Measurements from ENCODE around the gene KCNMA1. TPM values are rescaled to one million over a fixed set of nuclear protein-coding genes. Genes with fewer than 3 reads are reported as not detected.

KCNMA1 gene
- total and polyA plus RNA-seq, 2 donors from 2014 or later: 4.2 to 8.9 TPM

GRCh38 chr10:77428691-77429395, 208.8 kb downstream of the KCNMA1 start:
- Histone ChIP-seq H3K36me3 (ENCODE audit: control insufficient read depth in 2 of 3, insufficient read depth in 3 of 3, low read length in 3 of 3) (no peaks in the 10 kb centered on the region), H3K9ac (ENCODE audit: low read length in 3 of 3) (no peak overlapping the region), H3K9me3 (ENCODE audit: control insufficient read depth in 2 of 3, insufficient read depth in 1 of 3, low read length in 3 of 3) (no peaks in the 10 kb centered on the region), H3K4me1 (ENCODE audit: control insufficient read depth in 2 of 3, insufficient read depth in 2 of 3, low read depth in 1 of 3, low read length in 3 of 3) (no peaks in the 10 kb centered on the region), H3K4me3 (ENCODE audit: low read length in 3 of 3) (no peak overlapping the region), H3K27me3 (ENCODE audit: control insufficient read depth, insufficient read depth, low read length) (no peaks in the 10 kb centered on the region), H3K27ac (ENCODE audit: low read depth in 2 of 2, low read length in 2 of 2) (no peak overlapping the region)
- peak in 2 of 5 donors; percentile 36 to 50 for DNase-seq
- TF ChIP-seq, protein P1, sequence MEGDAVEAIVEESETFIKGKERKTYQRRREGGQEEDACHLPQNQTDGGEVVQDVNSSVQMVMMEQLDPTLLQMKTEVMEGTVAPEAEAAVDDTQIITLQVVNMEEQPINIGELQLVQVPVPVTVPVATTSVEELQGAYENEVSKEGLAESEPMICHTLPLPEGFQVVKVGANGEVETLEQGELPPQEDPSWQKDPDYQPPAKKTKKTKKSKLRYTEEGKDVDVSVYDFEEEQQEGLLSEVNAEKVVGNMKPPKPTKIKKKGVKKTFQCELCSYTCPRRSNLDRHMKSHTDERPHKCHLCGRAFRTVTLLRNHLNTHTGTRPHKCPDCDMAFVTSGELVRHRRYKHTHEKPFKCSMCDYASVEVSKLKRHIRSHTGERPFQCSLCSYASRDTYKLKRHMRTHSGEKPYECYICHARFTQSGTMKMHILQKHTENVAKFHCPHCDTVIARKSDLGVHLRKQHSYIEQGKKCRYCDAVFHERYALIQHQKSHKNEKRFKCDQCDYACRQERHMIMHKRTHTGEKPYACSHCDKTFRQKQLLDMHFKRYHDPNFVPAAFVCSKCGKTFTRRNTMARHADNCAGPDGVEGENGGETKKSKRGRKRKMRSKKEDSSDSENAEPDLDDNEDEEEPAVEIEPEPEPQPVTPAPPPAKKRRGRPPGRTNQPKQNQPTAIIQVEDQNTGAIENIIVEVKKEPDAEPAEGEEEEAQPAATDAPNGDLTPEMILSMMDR (IDR thresholded peaks at IDR 0.05; ENCODE audit: borderline replicate concordance, extremely low read depth, insufficient read depth): peak; percentile 51
- FAIRE-seq: no peak
- intact Hi-C loops (cut with DNase I): no loop called here

DNA sequence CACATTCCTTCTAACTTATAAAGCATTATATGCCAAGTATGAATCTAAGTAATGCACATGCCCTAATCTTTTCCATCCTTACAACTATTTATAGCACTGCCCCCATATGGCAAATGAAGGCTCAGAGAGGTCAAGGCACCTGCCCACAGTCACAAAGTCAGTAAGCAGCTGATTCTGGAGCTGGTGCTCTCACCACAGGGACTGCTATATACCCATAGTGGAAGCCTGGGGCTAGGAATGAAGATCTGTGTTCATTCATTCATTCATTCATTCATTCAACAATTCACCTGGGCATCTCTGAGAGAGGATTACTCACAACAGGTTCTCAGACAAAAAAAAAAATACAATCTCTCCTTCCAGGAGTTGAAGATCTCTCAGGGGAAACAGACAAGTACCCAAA, 213.4 kb downstream of the KCNMA1 start:
- H3K9me3 ChIP-seq (ENCODE audit: control insufficient read depth in 2 of 3, insufficient read depth in 1 of 3, low read length in 3 of 3): no peaks in the 10 kb centered on the region
- DNase-seq: no peak
- no peaks in the 10 kb centered on the region for H3K27me3 ChIP-seq (ENCODE audit: control insufficient read depth, insufficient read depth, low read length)
- H3K27ac ChIP-seq (ENCODE audit: low read depth in 2 of 2, low read length in 2 of 2): no peak overlapping the region
- no peak for FAIRE-seq
- intact Hi-C loops (cut with DNase I): no loop called here
- H3K4me3 ChIP-seq (ENCODE audit: low read length in 3 of 3): no peak overlapping the region
- H3K36me3 ChIP-seq (ENCODE audit: control insufficient read depth in 2 of 3, insufficient read depth in 3 of 3, low read length in 3 of 3): no peaks in the 10 kb centered on the region
- H3K4me1 ChIP-seq (ENCODE audit: control insufficient read depth in 2 of 3, insufficient read depth in 2 of 3, low read depth in 1 of 3, low read length in 3 of 3): no peaks in the 10 kb centered on the region
- H3K9ac ChIP-seq (ENCODE audit: low read length in 3 of 3): no peak overlapping the region
- TF ChIP-seq, protein P1 (IDR thresholded peaks at IDR 0.05; ENCODE audit: borderline replicate concordance, extremely low read depth, insufficient read depth): no peak

DNA sequence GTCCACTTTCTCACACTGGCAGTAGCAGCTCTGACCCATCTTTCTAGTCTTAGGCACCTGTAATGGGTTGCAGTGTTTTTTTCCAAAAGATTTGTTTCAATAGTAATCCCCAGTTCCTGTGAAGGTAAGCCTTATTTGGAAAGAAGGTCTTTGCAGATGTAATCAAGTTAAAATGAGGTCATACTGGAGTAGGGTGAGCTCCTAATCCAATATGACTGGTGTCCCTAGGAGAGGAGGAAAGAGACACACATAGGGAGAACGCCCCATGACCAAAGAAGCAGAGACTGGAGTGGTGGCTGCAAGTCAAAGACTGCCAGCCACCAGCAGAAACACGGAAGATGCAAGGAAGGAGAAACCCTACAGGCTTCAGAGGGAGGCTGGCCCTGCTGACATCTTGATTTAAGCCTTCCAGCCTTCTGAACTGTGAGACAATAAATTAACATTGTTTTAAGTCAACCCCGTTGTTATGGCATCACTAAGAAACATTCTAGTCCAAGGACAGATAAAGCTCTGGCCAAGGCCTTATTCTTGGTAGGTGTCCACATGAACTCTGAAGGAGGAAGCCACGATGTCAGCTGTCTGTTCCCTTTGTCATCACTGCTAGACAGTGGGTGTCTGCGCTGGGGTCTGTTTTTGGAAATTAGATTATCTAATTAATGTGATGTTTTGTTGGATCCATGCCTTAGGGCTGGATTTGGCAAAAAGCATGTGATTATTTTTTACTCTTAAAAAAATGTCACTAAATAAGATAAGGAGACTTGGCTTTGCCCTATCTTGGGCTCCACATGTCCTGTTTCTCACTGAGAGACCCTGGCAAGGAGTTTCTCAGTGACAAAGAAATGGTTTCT, 214.9 kb downstream of the KCNMA1 start:
- Histone ChIP-seq H3K4me1 (ENCODE audit: control insufficient read depth in 2 of 3, insufficient read depth in 2 of 3, low read depth in 1 of 3, low read length in 3 of 3) (no peaks in the 10 kb centered on the region), H3K27ac (ENCODE audit: low read depth in 2 of 2, low read length in 2 of 2) (no peak overlapping the region), H3K36me3 (ENCODE audit: control insufficient read depth in 2 of 3, insufficient read depth in 3 of 3, low read length in 3 of 3) (no peaks in the 10 kb centered on the region), H3K27me3 (ENCODE audit: control insufficient read depth, insufficient read depth, low read length) (no peaks in the 10 kb centered on the region), H3K9me3 (ENCODE audit: control insufficient read depth in 2 of 3, insufficient read depth in 1 of 3, low read length in 3 of 3) (no peaks in the 10 kb centered on the region), H3K4me3 (ENCODE audit: low read length in 3 of 3) (no peak overlapping the region), H3K9ac (ENCODE audit: low read length in 3 of 3) (no peak overlapping the region)
- no peak for FAIRE-seq
- TF ChIP-seq, protein P1 (IDR thresholded peaks at IDR 0.05; ENCODE audit: borderline replicate concordance, extremely low read depth, insufficient read depth): no peak
- DNase-seq: peak in 2 of 5 donors; percentile 65 to 79
- intact Hi-C loops (cut with DNase I): no loop called here

All from kidney (tissue), 14 donors.